ENCODE measurements around the gene CRB3.

DNA sequence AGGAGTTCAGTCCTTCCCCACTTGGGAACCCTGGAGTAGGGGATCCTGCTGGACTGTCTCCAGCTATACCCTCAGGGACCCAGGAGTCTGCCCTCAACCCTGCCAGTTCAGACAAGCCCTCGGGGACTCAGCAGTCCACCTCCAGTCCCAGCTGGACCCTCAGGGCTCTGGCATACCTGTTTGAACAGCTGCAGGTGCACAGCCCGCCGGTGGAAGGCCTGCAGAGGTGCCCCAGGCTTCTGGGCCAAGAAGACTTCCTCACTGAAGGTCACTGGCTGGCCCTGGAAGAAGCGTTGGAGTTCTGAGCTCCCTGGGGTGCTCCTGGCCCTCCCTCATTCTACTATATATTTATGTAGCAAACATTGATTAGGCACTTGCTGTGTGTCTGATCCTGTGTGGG lies 8.6 kb downstream of the CRB3 start:
- TF ChIP-seq, protein P1, sequence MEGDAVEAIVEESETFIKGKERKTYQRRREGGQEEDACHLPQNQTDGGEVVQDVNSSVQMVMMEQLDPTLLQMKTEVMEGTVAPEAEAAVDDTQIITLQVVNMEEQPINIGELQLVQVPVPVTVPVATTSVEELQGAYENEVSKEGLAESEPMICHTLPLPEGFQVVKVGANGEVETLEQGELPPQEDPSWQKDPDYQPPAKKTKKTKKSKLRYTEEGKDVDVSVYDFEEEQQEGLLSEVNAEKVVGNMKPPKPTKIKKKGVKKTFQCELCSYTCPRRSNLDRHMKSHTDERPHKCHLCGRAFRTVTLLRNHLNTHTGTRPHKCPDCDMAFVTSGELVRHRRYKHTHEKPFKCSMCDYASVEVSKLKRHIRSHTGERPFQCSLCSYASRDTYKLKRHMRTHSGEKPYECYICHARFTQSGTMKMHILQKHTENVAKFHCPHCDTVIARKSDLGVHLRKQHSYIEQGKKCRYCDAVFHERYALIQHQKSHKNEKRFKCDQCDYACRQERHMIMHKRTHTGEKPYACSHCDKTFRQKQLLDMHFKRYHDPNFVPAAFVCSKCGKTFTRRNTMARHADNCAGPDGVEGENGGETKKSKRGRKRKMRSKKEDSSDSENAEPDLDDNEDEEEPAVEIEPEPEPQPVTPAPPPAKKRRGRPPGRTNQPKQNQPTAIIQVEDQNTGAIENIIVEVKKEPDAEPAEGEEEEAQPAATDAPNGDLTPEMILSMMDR (IDR thresholded peaks at IDR 0.05; ENCODE audit: insufficient read depth, low read length, poor library complexity, severe bottlenecking): no peak
- no peak for TF ChIP-seq EZH2phosphoT487 (conservative IDR thresholded peaks at IDR 0.05; ENCODE audit: low read length)
